ENCODE results near the gene FERMT3. TPM values are rescaled to one million over a fixed set of nuclear protein-coding genes. Genes with fewer than 3 reads are reported as not detected.
A peak's percentile ranks its signal among the peaks of the same experiment; 100 is the strongest.

FERMT3 gene
- total RNA-seq, 8 experiments from 2014 or later, result 0.63 to 3.2 (median 2.2) TPM

- in situ Hi-C loops (cut with MboI; ENCODE audit: low pct_unique_long_range_greater_than_20kb in 2 of 9, low sequenced_read_pairs in 9 of 9, unreplicated experiment in 9 of 9), result no loop called here
- ATAC-seq (replicated peaks in 6 of 8), result no peak
- Histone ChIP-seq H3K27ac (no peak overlapping the region), H3K4me1 (replicated peaks in 1 of 2) (peaks cover 0 to 8% of the 10 kb centered on the region in 2 donors), H3K4me3 (no peak overlapping the region)
- WGBS, 10 experiments, result 100% methylated on average over 2 of the region's 30 CpGs; no CpG with 5 or more reads in 9 of the 10 experiments
These were observed 4.8 kb downstream of the FERMT3 start for GRCh38 chr11:64211181-64211872.

GRCh38 chr11:64216879-64217278, 10.4 kb downstream of the FERMT3 start:
- in situ Hi-C loops (cut with MboI; ENCODE audit: low pct_unique_long_range_greater_than_20kb in 2 of 9, low sequenced_read_pairs in 9 of 9, unreplicated experiment in 9 of 9), result no loop called here
- no peak overlapping the region for H3K4me3 ChIP-seq
- 56 to 100% (median 100%) methylated on average over 2 to 4 of the region's 6 CpGs; no CpG with 5 or more reads in 5 of the 10 experiments for WGBS, 10 experiments
- H3K4me1 ChIP-seq (replicated peaks in 1 of 2), result no peaks in the 10 kb centered on the region
- H3K27ac ChIP-seq, result no peak overlapping the region
- no peak for ATAC-seq (replicated peaks in 6 of 8)

GRCh38 chr11:64218628-64219353, 12.3 kb downstream of the FERMT3 start:
- 54 to 100% (median 83%) methylated on average over 1 to 6 of the region's 11 CpGs; no CpG with 5 or more reads in 1 of the 10 experiments for WGBS, 10 experiments
- peak in 3 of 8 experiments; percentile 2 to 19 (median 9) for ATAC-seq (replicated peaks in 6 of 8)
- H3K27ac ChIP-seq, result no peak overlapping the region
- H3K4me1 ChIP-seq (replicated peaks in 1 of 2), result no peaks in the 10 kb centered on the region
- in situ Hi-C loops (cut with MboI; ENCODE audit: low pct_unique_long_range_greater_than_20kb in 2 of 9, low sequenced_read_pairs in 9 of 9, unreplicated experiment in 9 of 9), result no loop called here
- no peak overlapping the region for H3K4me3 ChIP-seq

- peak in 5 of 8 experiments; percentile 5 to 25 (median 18) for ATAC-seq (replicated peaks in 6 of 8)
- no peak overlapping the region for H3K27ac ChIP-seq
- H3K4me3 ChIP-seq, result no peak overlapping the region
- H3K4me1 ChIP-seq (replicated peaks in 1 of 2), result no peaks in the 10 kb centered on the region
- 40% methylated on average over 1 of the region's 7 CpGs; no CpG with 5 or more reads in 9 of the 10 experiments for WGBS, 10 experiments
- in situ Hi-C loops (cut with MboI; ENCODE audit: low pct_unique_long_range_greater_than_20kb in 2 of 9, low sequenced_read_pairs in 9 of 9, unreplicated experiment in 9 of 9), result no loop called here
These were observed 12.8 kb downstream of the FERMT3 start for GRCh38 chr11:64219354-64219684.

- peak in 4 of 8 experiments; percentile 4 to 11 (median 6) for ATAC-seq (replicated peaks in 6 of 8)
- in situ Hi-C loops (cut with MboI; ENCODE audit: low pct_unique_long_range_greater_than_20kb in 2 of 9, low sequenced_read_pairs in 9 of 9, unreplicated experiment in 9 of 9), result no loop called here
- WGBS, 10 experiments, result 90% methylated on average over 2 of the region's 10 CpGs; no CpG with 5 or more reads in 9 of the 10 experiments
- H3K4me3 ChIP-seq, result no peak overlapping the region
- no peak overlapping the region for H3K27ac ChIP-seq
- H3K4me1 ChIP-seq (replicated peaks in 1 of 2), result peaks cover 0 to under 1% of the 10 kb centered on the region in 2 donors
These were observed 13.2 kb downstream of the FERMT3 start for GRCh38 chr11:64219755-64220154.

- WGBS, 10 experiments, result 90% methylated on average over 2 of the region's 17 CpGs; no CpG with 5 or more reads in 9 of the 10 experiments
- Histone ChIP-seq H3K4me1 (replicated peaks in 1 of 2) (peaks cover 3 to 6% of the 10 kb centered on the region in 2 donors), H3K4me3 (no peak overlapping the region), H3K27ac (no peak overlapping the region)
- in situ Hi-C loops (cut with MboI; ENCODE audit: low pct_unique_long_range_greater_than_20kb in 2 of 9, low sequenced_read_pairs in 9 of 9, unreplicated experiment in 9 of 9), result no loop called here
- ATAC-seq (replicated peaks in 6 of 8), result peak in 1 of 8 experiments; percentile 7
These were observed 13.8 kb downstream of the FERMT3 start for GRCh38 chr11:64220271-64220670.

- Histone ChIP-seq H3K4me3 (no peak overlapping the region), H3K4me1 (replicated peaks in 1 of 2) (peaks cover 5 to 7% of the 10 kb centered on the region in 2 donors), H3K27ac (no peak overlapping the region)
- ATAC-seq (replicated peaks in 6 of 8), result no peak
- 96% methylated on average over 5 of the region's 14 CpGs; no CpG with 5 or more reads in 9 of the 10 experiments for WGBS, 10 experiments
- in situ Hi-C loops (cut with MboI; ENCODE audit: low pct_unique_long_range_greater_than_20kb in 2 of 9, low sequenced_read_pairs in 9 of 9, unreplicated experiment in 9 of 9), result no loop called here
These were observed 14.3 kb downstream of the FERMT3 start for GRCh38 chr11:64220798-64221197.

GRCh38 chr11:64222651-64223000, 16.1 kb downstream of the FERMT3 start:
- Histone ChIP-seq H3K4me1 (replicated peaks in 1 of 2) (peaks cover 14 to 19% of the 10 kb centered on the region in 2 donors), H3K27ac (no peak overlapping the region), H3K4me3 (no peak overlapping the region)
- peak in 2 of 8 experiments; percentile 4 to 7 for ATAC-seq (replicated peaks in 6 of 8)
- WGBS, 10 experiments, result 40 to 100% (median 93%) methylated on average over 1 to 4 of the region's 9 CpGs; no CpG with 5 or more reads in 5 of the 10 experiments
- in situ Hi-C loops (cut with MboI; ENCODE audit: low pct_unique_long_range_greater_than_20kb in 2 of 9, low sequenced_read_pairs in 9 of 9, unreplicated experiment in 9 of 9), result no loop called here

- Histone ChIP-seq H3K4me3 (no peak overlapping the region), H3K27ac (no peak overlapping the region), H3K4me1 (replicated peaks in 1 of 2) (peaks cover 14 to 19% of the 10 kb centered on the region in 2 donors)
- no peak for ATAC-seq (replicated peaks in 6 of 8)
- in situ Hi-C loops (cut with MboI; ENCODE audit: low pct_unique_long_range_greater_than_20kb in 2 of 9, low sequenced_read_pairs in 9 of 9, unreplicated experiment in 9 of 9), result no loop called here
- 37 to 100% (median 92%) methylated on average over 1 to 9 of the region's 24 CpGs; no CpG with 5 or more reads in 5 of the 10 experiments for WGBS, 10 experiments
These were observed 16.6 kb downstream of the FERMT3 start for GRCh38 chr11:64223001-64223651.

- H3K4me3 ChIP-seq, result no peak overlapping the region
- ATAC-seq (replicated peaks in 6 of 8), result no peak
- in situ Hi-C loops (cut with MboI; ENCODE audit: low pct_unique_long_range_greater_than_20kb in 2 of 9, low sequenced_read_pairs in 9 of 9, unreplicated experiment in 9 of 9), result no loop called here
- no peak overlapping the region for H3K27ac ChIP-seq
- peaks cover 16 to 23% of the 10 kb centered on the region in 2 donors for H3K4me1 ChIP-seq (replicated peaks in 1 of 2)
- WGBS, 10 experiments, result 90 to 100% (median 95%) methylated on average over 2 to 7 of the region's 17 CpGs; no CpG with 5 or more reads in 6 of the 10 experiments
These were observed 17.8 kb downstream of the FERMT3 start for GRCh38 chr11:64224151-64224890.

- in situ Hi-C loops (cut with MboI; ENCODE audit: low pct_unique_long_range_greater_than_20kb in 2 of 9, low sequenced_read_pairs in 9 of 9, unreplicated experiment in 9 of 9), result no loop called here
- peak in 4 of 8 experiments; percentile 1 to 8 (median 3) for ATAC-seq (replicated peaks in 6 of 8)
- H3K27ac ChIP-seq, result peak overlapping the region; percentile 77 to 85
- peak overlapping the region; percentile 61 to 83 (median 73) for H3K4me3 ChIP-seq
- peaks cover 21 to 29% of the 10 kb centered on the region in 2 donors for H3K4me1 ChIP-seq (replicated peaks in 1 of 2)
- WGBS, 10 experiments, result 47 to 77% (median 67%) methylated on average over 3 to 12 of the region's 22 CpGs; no CpG with 5 or more reads in 4 of the 10 experiments
These were observed 18.5 kb downstream of the FERMT3 start for GRCh38 chr11:64224891-64225607.

Data from motor neuron (in vitro differentiated cells).